Left hindlimb (tissue), 1 donor: ENCODE measurements around the gene CYTH2.

Experiments
- DNase-seq: peaks from one replicate; pipeline ENCODE4 v3.0.0-alpha.2; 2018

CYTH2 gene

GRCh38 chr19:48496959-48497727, 28.0 kb downstream of the CYTH2 start:
- DNase-seq = peak; percentile 31

GRCh38 chr19:48497728-48498594, 28.8 kb downstream of the CYTH2 start:
- DNase-seq = peak; percentile 24

- peak; percentile 20 for DNase-seq
Observed at GRCh38 chr19:48498595-48499311, 29.6 kb downstream of the CYTH2 start.

GRCh38 chr19:48499316-48500090, 30.3 kb downstream of the CYTH2 start:
- DNase-seq = peak; percentile 13

GRCh38 chr19:48500830-48501493, 31.8 kb downstream of the CYTH2 start:
- DNase-seq = no peak

- no peak for DNase-seq
Observed at GRCh38 chr19:48501494-48502349, 32.6 kb downstream of the CYTH2 start.

- no peak for DNase-seq
Observed at GRCh38 chr19:48502350-48503018, 33.3 kb downstream of the CYTH2 start.

- DNase-seq = no peak
Observed at GRCh38 chr19:48506138-48506733, 37.1 kb downstream of the CYTH2 start.

GRCh38 chr19:48507911-48508439, 38.8 kb downstream of the CYTH2 start:
- no peak for DNase-seq

GRCh38 chr19:48508729-48509411, 39.7 kb downstream of the CYTH2 start:
- no peak for DNase-seq

- no peak for DNase-seq
Observed at GRCh38 chr19:48509467-48510194, 40.5 kb downstream of the CYTH2 start.

GRCh38 chr19:48510421-48511268, 41.5 kb downstream of the CYTH2 start:
- DNase-seq = peak; percentile 78

- DNase-seq = no peak
Observed at GRCh38 chr19:48511321-48511731, 42.2 kb downstream of the CYTH2 start.

- no peak for DNase-seq
Observed at GRCh38 chr19:48511800-48512503, 42.8 kb downstream of the CYTH2 start, which contains the start of gene LMTK3. LMTK3 (minus strand) TSS chr19:48511835; CDS start chr19:48511576, 259 bp downstream.

GRCh38 chr19:48512504-48513288, 43.5 kb downstream of the CYTH2 start:
- DNase-seq = no peak
